DND-41 (cell line): ENCODE data around the gene PDXP.

Experiments
- EZH2 ChIP-seq: IDR thresholded peaks from 3 replicates; pipeline ENCODE4 v1.6.1; 2012; ENCODE audit warnings: borderline replicate concordance, low read depth, mild to moderate bottlenecking, moderate library complexity, low read length, inconsistent platforms; ENCODE audit not compliant: severe bottlenecking
- TF ChIP-seq, protein P1 (sequence below): IDR thresholded peaks from 2 replicates; pipeline ENCODE4 v1.5.1; 2012; ENCODE audit warnings: borderline replicate concordance, low read length, moderate library complexity, mild to moderate bottlenecking; ENCODE audit not compliant: poor library complexity, severe bottlenecking; ENCODE audit errors: extremely low read depth

GRCh38 chr22:37657590-37658132 is 862 bp upstream of the PDXP start:
- TF ChIP-seq, protein P1, sequence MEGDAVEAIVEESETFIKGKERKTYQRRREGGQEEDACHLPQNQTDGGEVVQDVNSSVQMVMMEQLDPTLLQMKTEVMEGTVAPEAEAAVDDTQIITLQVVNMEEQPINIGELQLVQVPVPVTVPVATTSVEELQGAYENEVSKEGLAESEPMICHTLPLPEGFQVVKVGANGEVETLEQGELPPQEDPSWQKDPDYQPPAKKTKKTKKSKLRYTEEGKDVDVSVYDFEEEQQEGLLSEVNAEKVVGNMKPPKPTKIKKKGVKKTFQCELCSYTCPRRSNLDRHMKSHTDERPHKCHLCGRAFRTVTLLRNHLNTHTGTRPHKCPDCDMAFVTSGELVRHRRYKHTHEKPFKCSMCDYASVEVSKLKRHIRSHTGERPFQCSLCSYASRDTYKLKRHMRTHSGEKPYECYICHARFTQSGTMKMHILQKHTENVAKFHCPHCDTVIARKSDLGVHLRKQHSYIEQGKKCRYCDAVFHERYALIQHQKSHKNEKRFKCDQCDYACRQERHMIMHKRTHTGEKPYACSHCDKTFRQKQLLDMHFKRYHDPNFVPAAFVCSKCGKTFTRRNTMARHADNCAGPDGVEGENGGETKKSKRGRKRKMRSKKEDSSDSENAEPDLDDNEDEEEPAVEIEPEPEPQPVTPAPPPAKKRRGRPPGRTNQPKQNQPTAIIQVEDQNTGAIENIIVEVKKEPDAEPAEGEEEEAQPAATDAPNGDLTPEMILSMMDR = no peak
- TF ChIP-seq EZH2 = no peak
